PC-9 (cell line): ENCODE results near the gene PIR. TPM values are rescaled to one million over a fixed set of nuclear protein-coding genes. Genes with fewer than 3 reads are reported as not detected.

Experiments
- BruUV-seq: library from RNA; stranded (reverse); fragments of 400-500 nt; replicated peaks from 2 replicates; lab custom pipeline; 2021; lab: Mats Ljungman, UMichigan
- CTCF ChIA-PET: fragments of 300-600 bp; sonication (Branson Sonifier 250); formaldehyde crosslinking; loops from one replicate; lab custom pipeline; 2022; ENCODE audit warnings: antibody characterized with exemption; lab: Charles Lee
- POLR2A ChIA-PET: fragments of 300-600 bp; sonication (Branson Sonifier 250); formaldehyde crosslinking; loops from one replicate; lab custom pipeline; 2022; ENCODE audit warnings: antibody characterized with exemption; ENCODE audit not compliant: unreplicated experiment; lab: Charles Lee
- DNase-seq, 2 experiments: peaks; one replicate each; pipeline versions ENCODE4 v3.0.0 to v3.0.0-alpha.2; 2015 to 2022; ENCODE audit warnings: mixed read lengths in 1 of 2
- H2AFZ ChIP-seq: fragments of 200-600 bp; sonication (generic); 2 replicates; pipeline ENCODE4 v1.8.1; 2017; ENCODE audit warnings: antibody characterized with exemption
- H3F3A ChIP-seq: fragments of 200-600 bp; sonication (generic); 2 replicates; pipeline ENCODE4 v1.8.1; 2017; ENCODE audit warnings: antibody characterized with exemption, mild to moderate bottlenecking, low read depth; ENCODE audit not compliant: insufficient read depth
- H3K27ac ChIP-seq: fragments of 200-600 bp; sonication (generic); 2 replicates; pipeline ENCODE4 v1.6.1; 2016; ENCODE audit warnings: mixed run types
- H3K27me3 ChIP-seq: fragments of 200-600 bp; sonication (generic); 2 replicates; pipeline ENCODE4 v1.6.1; 2016; ENCODE audit warnings: low read depth, mixed run types; ENCODE audit not compliant: insufficient read depth
- H3K36me3 ChIP-seq: fragments of 200-600 bp; sonication (generic); 2 replicates; pipeline ENCODE4 v1.6.1; 2016; ENCODE audit warnings: low read depth, mixed run types
- H3K4me1 ChIP-seq: fragments of 200-600 bp; sonication (generic); replicated peaks from 2 replicates; pipeline ENCODE4 v1.6.1; 2016; ENCODE audit warnings: mixed run types; ENCODE audit not compliant: insufficient read depth
- H3K4me2 ChIP-seq: fragments of 200-600 bp; sonication (generic); 2 replicates; pipeline ENCODE4 v1.6.1; 2017; ENCODE audit warnings: mixed run types
- H3K4me3 ChIP-seq: fragments of 200-600 bp; sonication (generic); 2 replicates; pipeline ENCODE4 v1.6.1; 2016; ENCODE audit warnings: mixed run types
- H3K79me2 ChIP-seq: fragments of 200-600 bp; sonication (generic); 2 replicates; pipeline ENCODE4 v1.6.1; 2017; ENCODE audit warnings: low read depth, mixed run types
- H3K9me2 ChIP-seq: fragments of 200-600 bp; sonication (generic); 2 replicates; pipeline ENCODE4 v1.8.1; 2017; ENCODE audit warnings: mild to moderate bottlenecking; ENCODE audit not compliant: insufficient read depth
- H3K9me3 ChIP-seq: fragments of 200-600 bp; sonication (generic); 2 replicates; pipeline ENCODE4 v1.8.1; 2016; ENCODE audit warnings: low read depth; ENCODE audit not compliant: insufficient read depth
- H4K20me1 ChIP-seq: fragments of 200-600 bp; sonication (generic); 2 replicates; pipeline ENCODE4 v1.8.1; 2017; ENCODE audit not compliant: insufficient read depth
- CTCF ChIP-seq: fragments of 200-600 bp; sonication (generic); conservative IDR thresholded peaks from 2 replicates; pipeline ENCODE4 v1.6.1; 2017; ENCODE audit warnings: mixed run types, antibody characterized with exemption, mild to moderate bottlenecking, moderate library complexity
- EZH2 ChIP-seq: fragments of 200-600 bp; sonication (generic); IDR thresholded peaks from 2 replicates; pipeline ENCODE4 v1.8.0; 2017; ENCODE audit warnings: antibody characterized with exemption, low read depth
- intact Hi-C: fragments of 100-400 bp; cut with micrococcal nuclease; formaldehyde crosslinking; loops from one replicate; pipeline ENCODE4 v1.10.0; 2022; ENCODE audit not compliant: unreplicated experiment
- total RNA-seq: library from RNA; stranded (reverse); gene quantifications from 2 replicates; pipeline ENCODE4 v1.2.3, GENCODE V29; 2021

Gene PIR
- total RNA-seq, 1 experiment from 2014 or later = 197 TPM

- intact Hi-C loops = no loop called here
- POLR2A ChIA-PET = no interaction called here
- Histone ChIP-seq H3K27me3 (no peaks in the 10 kb centered on the region), H3K27ac (no peak overlapping the region), H3F3A (no peaks in the 10 kb centered on the region), H3K36me3 (no peaks in the 10 kb centered on the region), H3K4me2 (no peak overlapping the region), H3K9me3 (no peaks in the 10 kb centered on the region), H3K9me2 (no peaks in the 10 kb centered on the region), H3K4me1 (no peaks in the 10 kb centered on the region), H3K79me2 (no peaks in the 10 kb centered on the region), H2AFZ (no peak overlapping the region), H4K20me1 (no peaks in the 10 kb centered on the region), H3K4me3 (no peak overlapping the region)
- DNase-seq = no peak
- TF ChIP-seq EZH2 (no peak), CTCF (no peak)
- CTCF ChIA-PET = no interaction called here
- no TSS peak for BruUV-seq
Observed at GRCh38 chrX:15398874-15399273, 94.3 kb downstream of the PIR start.

GRCh38 chrX:15395789-15396188 is 97.3 kb downstream of the PIR start:
- Histone ChIP-seq H3F3A (no peaks in the 10 kb centered on the region), H3K9me2 (no peaks in the 10 kb centered on the region), H3K79me2 (no peaks in the 10 kb centered on the region), H4K20me1 (no peaks in the 10 kb centered on the region), H3K36me3 (no peaks in the 10 kb centered on the region), H3K9me3 (no peaks in the 10 kb centered on the region), H3K27me3 (no peaks in the 10 kb centered on the region), H3K4me2 (no peak overlapping the region), H2AFZ (no peak overlapping the region), H3K4me3 (no peak overlapping the region), H3K27ac (no peak overlapping the region), H3K4me1 (no peaks in the 10 kb centered on the region)
- intact Hi-C loops = no loop called here
- TF ChIP-seq CTCF = no peak
- TF ChIP-seq EZH2 = no peak
- ChIA-PET POLR2A (no interaction called here), CTCF (no interaction called here)
- BruUV-seq = no TSS peak
- DNase-seq = no peak

- DNase-seq = no peak
- TF ChIP-seq EZH2 = no peak
- H3K9me3 ChIP-seq = no peaks in the 10 kb centered on the region
- H3K27ac ChIP-seq = no peak overlapping the region
- no peaks in the 10 kb centered on the region for H3F3A ChIP-seq
- no peaks in the 10 kb centered on the region for H3K9me2 ChIP-seq
- POLR2A ChIA-PET = no interaction called here
- no peak overlapping the region for H3K4me2 ChIP-seq
- H3K4me3 ChIP-seq = no peak overlapping the region
- no TSS peak for BruUV-seq
- CTCF ChIA-PET = no interaction called here
- H3K27me3 ChIP-seq = no peaks in the 10 kb centered on the region
- no peaks in the 10 kb centered on the region for H3K79me2 ChIP-seq
- no peaks in the 10 kb centered on the region for H4K20me1 ChIP-seq
- H3K36me3 ChIP-seq = peaks cover 5% of the 10 kb centered on the region; the same call in 1 of the 2 replicates
- no peak overlapping the region for H2AFZ ChIP-seq
- H3K4me1 ChIP-seq = no peaks in the 10 kb centered on the region
- intact Hi-C loops = no loop called here
Observed at GRCh38 chrX:15391850-15392249, 101.3 kb downstream of the PIR start.

GRCh38 chrX:15384304-15384703 is 108.8 kb downstream of the PIR start, which contains the start of gene VEGFD:
TSS of gene VEGFD (minus strand) at chrX:15384413. CDS start at chrX:15383946, 467 bp downstream.
- no peaks in the 10 kb centered on the region for H4K20me1 ChIP-seq
- H3K9me3 ChIP-seq = no peaks in the 10 kb centered on the region
- intact Hi-C loops = no loop called here
- no peaks in the 10 kb centered on the region for H3K27me3 ChIP-seq
- H2AFZ ChIP-seq = no peak within 1 kb of the TSS
- H3K9me2 ChIP-seq = no peaks in the 10 kb centered on the region
- no peaks in the 10 kb centered on the region for H3K4me1 ChIP-seq
- H3K4me3 ChIP-seq = no peak within 1 kb of the TSS
- TF ChIP-seq EZH2 = no peak
- TF ChIP-seq CTCF = no peak
- POLR2A ChIA-PET = no interaction called here
- no peak within 1 kb of the TSS for H3K4me2 ChIP-seq
- H3K79me2 ChIP-seq = no peaks in the 10 kb centered on the region
- no peak for DNase-seq
- BruUV-seq = no TSS peak
- H3K36me3 ChIP-seq = peaks cover 4% of the 10 kb centered on the region; the same call in 1 of the 2 replicates
- no peaks in the 10 kb centered on the region for H3F3A ChIP-seq
- no peak within 1 kb of the TSS for H3K27ac ChIP-seq
- CTCF ChIA-PET = no interaction called here
